ENCODE data around the gene ATN1. TPM values are rescaled to one million over a fixed set of nuclear protein-coding genes. Genes with fewer than 3 reads are reported as not detected.
"Not testable (repeated sequence)": the region's sequence is repeated elsewhere in the genome, so short reads cannot be mapped to it uniquely, and the experiment has no call there.

The ATN1 gene
- 10 to 100 TPM; 63.4 to 73.2 TPM for total RNA-seq
- polyA plus RNA-seq (ENCODE audit: insufficient read depth, low read depth, low replicate concordance) = 40.5 TPM
- long read RNA-seq, donor 1, full-length matches to known transcripts = 6 of 134 reads
- long read RNA-seq, donor 1, partial matches to known transcripts = 120 of 134 reads
- long read RNA-seq, donor 1, other reads (novel, unspliced or antisense) = 8 of 134 reads
- long read RNA-seq, donor 2, partial matches to known transcripts = 65 of 69 reads
- long read RNA-seq, donor 2, other reads (novel, unspliced or antisense) = 0 of 69 reads

- intact Hi-C loops (cut with DNase I; ENCODE audit: low total_unique reads) = no loop called here
- TF ChIP-seq CTCF (IDR thresholded peaks at IDR 0.05) (no peak), POLR2A (IDR thresholded peaks at IDR 0.05) (no peak)
- Histone ChIP-seq H3K27ac (peak within 1 kb of the TSS; percentile 90 to 98), H3K36me3 (ENCODE audit: low read depth, missing control alignments) (no peaks in the 10 kb centered on the region), H3K27me3 (no peaks in the 10 kb centered on the region), H3K4me3 (peak within 1 kb of the TSS; percentile 70 to 87), H3K9me3 (no peaks in the 10 kb centered on the region), H3K4me1 (peaks cover 45% of the 10 kb centered on the region)
- WGBS, 2 donors = 1% methylated on average over 28 to 58 of the region's 66 CpGs
- peak; percentile 89 for DNase-seq
Measured at GRCh38 chr12:6927379-6928021, at the start of gene ATN1. ATN1 (plus strand) TSS chr12:6927959; CDS start chr12:6934002, 6,043 bp downstream.

- intact Hi-C loops (cut with DNase I; ENCODE audit: low total_unique reads); H3K9me3 ChIP-seq; H3K27ac ChIP-seq; H3K4me1 ChIP-seq; H3K4me3 ChIP-seq; H3K36me3 ChIP-seq (ENCODE audit: low read depth, missing control alignments); H3K27me3 ChIP-seq; DNase-seq: not testable (repeated sequence)
- WGBS, 2 donors = 86 to 97% methylated on average over 11 of the region's 11 CpGs
Measured at GRCh38 chr12:6879824-6880223, 47.9 kb upstream of the ATN1 start.

GRCh38 chr12:6883252-6883651, 44.5 kb upstream of the ATN1 start:
- Histone ChIP-seq H3K27ac (no peak overlapping the region), H3K4me3 (no peak overlapping the region), H3K36me3 (ENCODE audit: low read depth, missing control alignments) (no peaks in the 10 kb centered on the region), H3K4me1 (no peaks in the 10 kb centered on the region), H3K9me3 (no peaks in the 10 kb centered on the region), H3K27me3 (no peaks in the 10 kb centered on the region)
- DNase-seq = no peak
- intact Hi-C loops (cut with DNase I; ENCODE audit: low total_unique reads) = no loop called here
- no peak for TF ChIP-seq CTCF (IDR thresholded peaks at IDR 0.05)
- no peak for TF ChIP-seq POLR2A (IDR thresholded peaks at IDR 0.05)
- WGBS, 2 donors = 93 to 94% methylated on average over 5 of the region's 5 CpGs

DNA sequence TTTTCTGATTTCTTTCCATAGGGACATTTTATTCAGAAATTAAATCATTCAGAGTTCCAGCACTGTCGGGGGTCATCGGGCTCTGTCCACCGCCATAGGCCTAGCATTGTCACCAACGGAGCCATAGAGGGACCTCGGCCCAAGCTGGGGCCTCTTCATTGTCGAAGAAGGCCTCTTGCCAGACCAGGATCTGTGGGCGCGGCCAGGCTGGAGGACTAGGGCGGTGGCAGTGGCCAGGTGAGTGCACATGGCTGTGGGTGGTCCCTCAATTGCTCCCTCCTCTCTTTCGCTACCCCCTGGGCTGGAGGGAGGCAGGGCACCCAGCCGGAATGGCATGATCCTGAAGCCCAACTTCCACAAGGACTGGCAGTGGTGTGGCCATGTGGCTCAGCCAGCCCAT, 44.1 kb upstream of the ATN1 start:
- DNase-seq = no peak
- 91 to 94% methylated on average over 9 to 11 of the region's 11 CpGs for WGBS, 2 donors
- no peak overlapping the region for H3K27ac ChIP-seq
- no peaks in the 10 kb centered on the region for H3K9me3 ChIP-seq
- TF ChIP-seq CTCF (IDR thresholded peaks at IDR 0.05) (no peak), POLR2A (IDR thresholded peaks at IDR 0.05) (no peak)
- no peaks in the 10 kb centered on the region for H3K36me3 ChIP-seq (ENCODE audit: low read depth, missing control alignments)
- intact Hi-C loops (cut with DNase I; ENCODE audit: low total_unique reads) = no loop called here
- no peak overlapping the region for H3K4me3 ChIP-seq
- no peaks in the 10 kb centered on the region for H3K27me3 ChIP-seq
- H3K4me1 ChIP-seq = no peaks in the 10 kb centered on the region

DNA sequence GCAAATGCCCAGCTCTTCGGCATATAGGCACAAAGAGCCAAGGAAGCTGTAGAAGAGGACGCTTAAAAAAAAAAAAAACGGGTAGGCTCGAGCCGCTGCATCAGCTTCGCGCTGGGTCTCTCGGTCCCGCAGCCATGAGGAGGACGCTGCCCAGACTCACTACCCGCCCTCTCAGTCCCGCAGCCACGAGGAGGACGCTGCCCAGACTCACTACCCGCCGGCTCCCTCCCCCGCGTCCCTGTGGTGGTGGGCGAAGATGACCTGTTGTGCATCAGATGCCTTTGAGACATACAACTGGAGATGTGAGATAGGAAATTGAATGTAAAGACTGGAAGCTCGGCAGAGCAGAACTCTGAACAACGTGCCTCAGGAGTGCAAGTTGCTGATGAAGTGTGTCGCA, 43.2 kb upstream of the ATN1 start:
- Histone ChIP-seq H3K36me3 (ENCODE audit: low read depth, missing control alignments) (no peaks in the 10 kb centered on the region), H3K9me3 (no peaks in the 10 kb centered on the region), H3K4me1 (no peaks in the 10 kb centered on the region), H3K27me3 (no peaks in the 10 kb centered on the region), H3K4me3 (no peak overlapping the region), H3K27ac (no peak overlapping the region)
- WGBS, 2 donors = 79 to 80% methylated on average over 19 to 22 of the region's 22 CpGs
- DNase-seq = no peak
- TF ChIP-seq POLR2A (IDR thresholded peaks at IDR 0.05) = no peak
- no peak for TF ChIP-seq CTCF (IDR thresholded peaks at IDR 0.05)
- intact Hi-C loops (cut with DNase I; ENCODE audit: low total_unique reads) = no loop called here

GRCh38 chr12:6886206-6886999, 41.4 kb upstream of the ATN1 start:
- H3K27ac ChIP-seq; H3K9me3 ChIP-seq; H3K4me3 ChIP-seq; intact Hi-C loops (cut with DNase I; ENCODE audit: low total_unique reads); H3K36me3 ChIP-seq (ENCODE audit: low read depth, missing control alignments); H3K27me3 ChIP-seq; H3K4me1 ChIP-seq; DNase-seq: not testable (repeated sequence)
- 83% methylated on average over 11 to 12 of the region's 15 CpGs for WGBS, 2 donors
